Sigmoid colon (tissue), 7 donors: ENCODE measurements around the gene C2orf81. TPM values are rescaled to one million over a fixed set of nuclear protein-coding genes. Genes with fewer than 3 reads are reported as not detected.
A peak's percentile ranks its signal among the peaks of the same experiment; 100 is the strongest.
"Not testable (repeated sequence)": the region's sequence is repeated elsewhere in the genome, so short reads cannot be mapped to it uniquely, and the experiment has no call there.

Experiments used
- DNase-seq: peaks from one replicate; pipeline ENCODE4 v3.0.0-alpha.2; 2019
- H3K27ac ChIP-seq, 4 donors: fragments of 200-600 bp; sonication (generic); one replicate each; pipeline ENCODE4 v1.5.1; 2016 to 2019; ENCODE audit warnings: mild to moderate bottlenecking in 1 of 4
- H3K27me3 ChIP-seq, 3 donors: fragments of 200-600 bp; sonication (generic); one replicate each; pipeline ENCODE4 v1.5.1; 2019; ENCODE audit warnings: mild to moderate bottlenecking in 1 of 3
- H3K36me3 ChIP-seq, 4 donors: fragments of 200-600 bp; sonication (generic); one replicate each; pipeline ENCODE4 v1.5.1; 2016 to 2019
- H3K4me1 ChIP-seq, 4 donors: fragments of 200-600 bp; sonication (generic); one replicate each; pipeline ENCODE4 v1.5.1; 2017 to 2019
- H3K4me3 ChIP-seq, 4 donors: fragments of 200-600 bp; sonication (generic); one replicate each; pipeline ENCODE4 v1.5.1; 2017 to 2019; ENCODE audit warnings: mild to moderate bottlenecking in 2 of 4, moderate library complexity in 1 of 4
- H3K9me3 ChIP-seq, 4 donors: fragments of 200-600 bp in 3 of 4; sonication (generic) in 3 of 4; one replicate each; pipeline versions ENCODE4 v1.5.1 to v1.6.1; 2013 to 2019
- CTCF ChIP-seq, 4 experiments: fragments of 450-650 bp in 3 of 4; fragments of 200-600 bp in 1 of 4; IDR thresholded peaks; one replicate each; pipeline ENCODE4 v1.5.1; 2016 to 2019; ENCODE audit warnings: antibody characterized with exemption in 4 of 4, mild to moderate bottlenecking in 3 of 4, moderate library complexity in 2 of 4
- EP300 ChIP-seq, 4 donors: sonication (generic); formaldehyde crosslinking; IDR thresholded peaks; one replicate each; pipeline ENCODE4 v1.6.1; 2017; ENCODE audit warnings: antibody characterized with exemption in 4 of 4
- POLR2A ChIP-seq, 2 donors: fragments of 450-650 bp; IDR thresholded peaks; one replicate each; pipeline ENCODE4 v1.6.1; 2016; ENCODE audit warnings: antibody characterized with exemption in 2 of 2, mild to moderate bottlenecking in 2 of 2, moderate library complexity in 2 of 2
- POLR2AphosphoS5 ChIP-seq, 4 donors: sonication (generic); formaldehyde crosslinking; IDR thresholded peaks; one replicate each; pipeline ENCODE4 v1.6.1; 2017; ENCODE audit warnings: antibody characterized with exemption in 4 of 4
- WGBS, 2 donors: extraction: QIAGEN DNeasy Blood & Tissue Kit; methylation state at CpG; one replicate each; pipeline ENCODE4 v1.1.7; 2013; 5-methylcytosine and 5-hydroxymethylcytosine counted together
- intact Hi-C: fragments of 100-400 bp; cut with DNase I; formaldehyde crosslinking; loops from one replicate; pipeline ENCODE4 v1.15.1; 2023
- polyA plus RNA-seq, 3 donors: library from polyadenylated mRNA; stranded (reverse); fragments of 200-250 nt; gene quantifications; one replicate each; pipeline ENCODE4 v1.2.3, GENCODE V29; 2013
- total RNA-seq, 4 donors: library from RNA; depleted of rRNA; stranded (reverse); fragments of >200 nt; gene quantifications; one replicate each; pipeline ENCODE4 v1.1.0, GENCODE V29; 2016
- donor health status: healthy with polysubstance abuse.
- donor health status: Bipolar disorder and iron deficiency.
- donor health status: healthy.

Gene C2orf81
- total and polyA plus RNA-seq, 7 donors: 0.46 to 2.2 (median 1.9) TPM; not detected in 1

DNA sequence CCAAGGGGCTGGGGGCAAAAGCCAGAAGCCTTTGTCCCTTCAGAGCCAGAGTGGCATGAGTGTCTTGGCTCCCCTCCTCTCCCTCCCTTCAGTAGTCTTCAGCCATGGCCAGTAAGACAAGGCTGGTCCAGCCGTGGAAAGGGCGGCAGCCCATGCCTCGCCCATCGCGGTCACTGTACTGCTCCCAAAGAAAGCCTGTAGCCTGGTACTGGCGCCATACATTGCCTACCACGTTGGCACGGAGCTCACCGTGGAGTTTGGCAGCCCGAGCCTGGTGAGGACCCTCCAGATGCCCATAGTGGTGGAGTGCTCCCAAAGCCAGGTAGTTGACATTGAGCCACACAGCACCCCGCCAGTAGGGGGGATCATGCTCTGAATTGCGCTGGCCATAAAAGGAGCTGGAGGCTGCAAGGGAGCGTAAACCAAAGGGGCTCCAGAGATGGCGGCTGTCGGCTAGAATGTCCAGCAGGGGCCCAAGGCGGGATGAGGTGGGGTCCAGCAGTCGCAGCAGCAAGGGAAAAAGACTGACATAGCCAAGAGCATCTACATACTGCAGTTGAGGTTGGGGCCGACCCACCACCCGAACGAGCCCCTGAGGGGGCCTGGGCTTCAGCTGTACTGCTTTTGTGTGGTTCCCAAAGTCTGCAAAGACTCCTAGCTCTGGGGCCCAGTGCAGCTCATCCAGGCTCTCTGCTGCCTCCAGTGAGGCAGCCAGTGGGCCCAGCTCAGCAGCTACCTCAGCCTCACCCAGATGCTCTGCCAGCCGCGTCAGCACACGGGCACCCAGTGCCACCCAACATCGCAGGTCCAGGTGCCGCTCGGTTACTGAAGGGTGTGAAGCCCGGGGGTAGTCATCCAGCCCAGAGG is 40.0 kb upstream of the C2orf81 start:
- WGBS, 2 donors: 91 to 93% methylated on average over 27 of the region's 27 CpGs
- intact Hi-C loops: no loop called here
- H3K27me3 ChIP-seq: no peaks in the 10 kb centered on the region
- H3K27ac ChIP-seq: no peak overlapping the region
- peaks cover 0 to 47% (median 38%) of the 10 kb centered on the region in 4 donors for H3K4me1 ChIP-seq
- TF ChIP-seq POLR2AphosphoS5 (IDR thresholded peaks at IDR 0.05) (no peak), POLR2A (IDR thresholded peaks at IDR 0.05) (no peak), CTCF (IDR thresholded peaks at IDR 0.05) (no peak), EP300 (IDR thresholded peaks at IDR 0.05) (no peak)
- peaks cover 7 to 21% (median 10%) of the 10 kb centered on the region in 4 donors for H3K36me3 ChIP-seq
- H3K9me3 ChIP-seq: no peaks in the 10 kb centered on the region
- no peak overlapping the region for H3K4me3 ChIP-seq
- no peak for DNase-seq

GRCh38 chr2:74460187-74460586 is 38.8 kb upstream of the C2orf81 start:
- intact Hi-C loops, H3K9me3 ChIP-seq, DNase-seq, H3K4me3 ChIP-seq, H3K27me3 ChIP-seq, H3K27ac ChIP-seq: not testable (repeated sequence)
- WGBS, 2 donors: 81 to 89% methylated on average over 10 of the region's 10 CpGs
- Histone ChIP-seq H3K36me3 (peaks cover 7 to 21% (median 10%) of the 10 kb centered on the region in 4 donors), H3K4me1 (peaks cover 0 to 52% (median 43%) of the 10 kb centered on the region in 4 donors)

DNA sequence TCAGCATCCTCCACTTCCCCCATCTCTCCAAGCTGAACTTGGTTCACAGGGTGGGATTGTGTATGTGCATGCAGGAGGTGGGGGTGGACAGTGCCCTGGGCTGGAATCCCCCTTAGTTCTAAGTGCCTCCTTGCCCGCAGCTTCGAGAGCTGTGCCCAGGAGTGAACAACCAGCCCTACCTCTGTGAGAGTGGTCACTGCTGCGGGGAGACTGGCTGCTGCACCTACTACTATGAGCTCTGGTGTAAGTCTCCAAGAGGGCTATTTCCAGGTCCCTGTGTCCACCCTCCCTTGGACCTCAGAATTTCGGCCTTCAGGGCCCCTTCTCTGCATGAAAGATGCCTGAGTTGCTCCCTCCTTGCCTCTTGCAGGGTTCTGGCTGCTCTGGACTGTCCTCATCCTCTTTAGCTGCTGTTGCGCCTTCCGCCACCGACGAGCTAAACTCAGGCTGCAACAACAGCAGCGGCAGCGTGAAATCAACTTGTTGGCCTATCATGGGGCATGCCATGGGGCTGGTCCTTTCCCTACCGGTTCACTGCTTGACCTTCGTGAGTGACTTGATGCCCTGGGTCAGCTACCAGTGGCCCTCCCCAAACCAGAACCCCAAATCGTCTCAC is 38.2 kb upstream of the C2orf81 start:
- H3K4me1 ChIP-seq: peaks cover 0 to 51% (median 43%) of the 10 kb centered on the region in 4 donors
- H3K27ac ChIP-seq, H3K4me3 ChIP-seq, H3K27me3 ChIP-seq, H3K9me3 ChIP-seq, DNase-seq: not testable (repeated sequence)
- TF ChIP-seq POLR2AphosphoS5 (IDR thresholded peaks at IDR 0.05): peak in 1 of 4 donors; percentile 4
- intact Hi-C loops: loop anchor here (5.0 kb wide), 1 partner anchor 722 kb away; the partner anchor contains the start of gene TPRKB
- WGBS, 2 donors: 77 to 85% methylated on average over 13 of the region's 13 CpGs
- H3K36me3 ChIP-seq: peaks cover 7 to 21% (median 10%) of the 10 kb centered on the region in 4 donors

DNA sequence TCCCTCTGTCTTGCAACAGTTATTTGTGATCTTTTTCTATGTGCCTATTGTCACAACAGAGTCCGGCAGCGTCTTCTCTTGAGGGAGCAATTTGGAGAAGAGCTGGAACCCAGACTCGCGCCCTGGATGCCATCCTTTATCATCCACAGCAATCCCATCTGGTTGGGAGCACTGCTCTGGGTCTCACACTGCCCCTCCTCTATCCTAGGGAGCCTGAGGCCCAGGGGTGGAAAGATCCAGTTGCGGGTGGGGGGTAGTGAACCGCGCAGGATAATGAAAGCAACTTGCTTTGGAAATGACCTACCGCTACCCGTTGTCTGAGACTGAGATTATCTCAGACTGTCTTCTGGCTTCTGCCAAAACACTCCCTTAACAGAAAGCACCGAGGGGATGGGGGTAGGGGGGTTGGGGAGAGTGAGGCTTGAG is 37.5 kb upstream of the C2orf81 start:
- Histone ChIP-seq H3K9me3 (no peaks in the 10 kb centered on the region), H3K27ac (peak overlapping the region; percentile 77 to 84 (median 80)), H3K36me3 (peaks cover 7 to 21% (median 10%) of the 10 kb centered on the region in 4 donors), H3K4me3 (peak overlapping the region; percentile 57 to 83 (median 68)), H3K4me1 (peaks cover 0 to 45% (median 39%) of the 10 kb centered on the region in 4 donors), H3K27me3 (no peaks in the 10 kb centered on the region)
- WGBS, 2 donors: 1 to 4% methylated on average over 10 of the region's 10 CpGs
- intact Hi-C loops: loop anchor here (5.0 kb wide), 1 partner anchor 722 kb away; the partner anchor contains the start of gene TPRKB
- no peak for DNase-seq
- TF ChIP-seq POLR2A (IDR thresholded peaks at IDR 0.05): no peak
- no peak for TF ChIP-seq POLR2AphosphoS5 (IDR thresholded peaks at IDR 0.05)
- TF ChIP-seq CTCF (IDR thresholded peaks at IDR 0.05): no peak
- TF ChIP-seq EP300 (IDR thresholded peaks at IDR 0.05): no peak

- intact Hi-C loops: loop anchor here (5.0 kb wide), 1 partner anchor 721 kb away; the partner anchor contains the start of gene TPRKB
- Histone ChIP-seq H3K4me3 (peak within 1 kb of the TSS; percentile 63 to 83 (median 68)), H3K4me1 (peaks cover 0 to 40% (median 37%) of the 10 kb centered on the region in 4 donors), H3K36me3 (peaks cover 7 to 21% (median 10%) of the 10 kb centered on the region in 4 donors), H3K27me3 (no peaks in the 10 kb centered on the region), H3K9me3 (no peaks in the 10 kb centered on the region), H3K27ac (peak within 1 kb of the TSS; percentile 90 to 98 (median 98))
- 1% methylated on average over 38 of the region's 38 CpGs for WGBS, 2 donors
- TF ChIP-seq EP300 (IDR thresholded peaks at IDR 0.05): no peak
- TF ChIP-seq POLR2AphosphoS5 (IDR thresholded peaks at IDR 0.05): peak; percentile 1 to 59 (median 38)
- TF ChIP-seq CTCF (IDR thresholded peaks at IDR 0.05): no peak
- peak in 1 of 2 donors; percentile 48 for TF ChIP-seq POLR2A (IDR thresholded peaks at IDR 0.05)
- DNase-seq: peak; percentile 100
Observed at GRCh38 chr2:74458132-74458937, 36.9 kb upstream of the C2orf81 start, which contains the start of gene WBP1. TSS of gene WBP1 (plus strand) at chr2:74458438. CDS start at chr2:74458603, 165 bp downstream.
